HCT116 (cell line): ENCODE data around the gene CBX4. TPM values are rescaled to one million over a fixed set of nuclear protein-coding genes. Genes with fewer than 3 reads are reported as not detected.

Source experiments
- ATAC-seq: fragments of 200-7000 bp; cut with Tn5 transposase; 2 replicates; pipeline ENCODE4 v1.9.1; 2020; ENCODE audit warnings: mild to moderate bottlenecking, moderate library complexity
- BruUV-seq: library from RNA; stranded (reverse); fragments of 400-500 nt; replicated peaks from 2 replicates; lab custom pipeline; 2021; lab: Mats Ljungman, UMichigan
- CTCF ChIA-PET: fragments of 300-600 bp; sonication (Branson Sonifier 250); formaldehyde crosslinking; loops from one replicate; lab custom pipeline; 2021; ENCODE audit warnings: antibody characterized with exemption; lab: Charles Lee
- POLR2A ChIA-PET: fragments of 300-600, 350-600 bp; sonication (Branson Sonifier 250); formaldehyde crosslinking; loops from one replicate; lab custom pipeline; 2021; ENCODE audit warnings: antibody characterized with exemption; lab: Charles Lee
- RAD21 ChIA-PET, 2 experiments: fragments of 300-600 bp; sonication (Branson Sonifier 250); formaldehyde crosslinking; loops; one replicate each; lab custom pipeline; 2023; ENCODE audit warnings: low total read pairs in 2 of 2; ENCODE audit not compliant: uncharacterized antibody in 2 of 2, unreplicated experiment in 2 of 2, low non-redundant PET in 1 of 2; lab: Charles Lee
- DNase-seq: peaks from one replicate; pipeline ENCODE4 v3.0.0-alpha.2; 2010; ENCODE audit warnings: low read depth, low spot score
- H2AFZ ChIP-seq: fragments of 200-600 bp; shearing (Covaris generic), sonication (generic); 2 replicates; pipeline ENCODE4 v1.6.1; 2017; ENCODE audit warnings: low read depth, mixed run types, mixed read lengths, antibody characterized with exemption, low read length; ENCODE audit not compliant: poor library complexity, severe bottlenecking
- H3K27ac ChIP-seq: 2 replicates; pipeline ENCODE4 v1.5.1; 2012; ENCODE audit warnings: low read depth, low read length
- H3K27me3 ChIP-seq: fragments of 200-600 bp; sonication (generic); 2 replicates; pipeline ENCODE4 v1.6.1; 2016; ENCODE audit warnings: mixed run types, low read length, mixed read lengths; ENCODE audit not compliant: insufficient read depth
- H3K36me3 ChIP-seq, 2 experiments: fragments of 200-500 bp in 1 of 2; fragments of 200-600 bp in 1 of 2; sonication (Bioruptor generic) in 1 of 2; sonication (generic) in 1 of 2; 2 replicates each; pipeline versions ENCODE4 v1.5.1 to v1.6.1; 2014 to 2016; ENCODE audit warnings: low read length in 2 of 2, inconsistent platforms in 1 of 2, mixed read lengths in 1 of 2, mixed run types in 1 of 2; ENCODE audit not compliant: insufficient read depth in 2 of 2, control insufficient read depth in 1 of 2
- H3K4me1 ChIP-seq, 2 experiments: fragments of 200-600 bp in 1 of 2; sonication (generic) in 1 of 2; 2 replicates each; pipeline versions ENCODE4 v1.5.1 to v1.6.1; 2012 to 2017; ENCODE audit warnings: low read length in 2 of 2, inconsistent platforms in 1 of 2, mild to moderate bottlenecking in 1 of 2, mixed read lengths in 1 of 2, mixed run types in 1 of 2, moderate library complexity in 1 of 2; ENCODE audit not compliant: insufficient read depth in 2 of 2, control insufficient read depth in 1 of 2
- H3K4me2 ChIP-seq: fragments of 200-600 bp; sonication (generic); 2 replicates; pipeline ENCODE4 v1.6.1; 2017; ENCODE audit warnings: mixed run types, low read length, mixed read lengths
- H3K4me3 ChIP-seq, 2 experiments: fragments of 200-600 bp in 1 of 2; sonication (generic) in 1 of 2; replicated peaks in 1 of 2; 2 replicates each; pipeline ENCODE4 v1.5.1; 2011 to 2016; ENCODE audit warnings: low read length in 2 of 2, control low read depth in 1 of 2, low read depth in 1 of 2, mild to moderate bottlenecking in 1 of 2, mixed read lengths in 1 of 2, mixed run types in 1 of 2
- H3K79me2 ChIP-seq: fragments of 200-600 bp; sonication (generic); 2 replicates; pipeline ENCODE4 v1.6.1; 2017; ENCODE audit warnings: mild to moderate bottlenecking, mixed run types, low read length, moderate library complexity, mixed read lengths; ENCODE audit not compliant: insufficient read depth
- H3K9ac ChIP-seq: fragments of 200-600 bp; sonication (generic); 2 replicates; pipeline ENCODE4 v1.6.1; 2016; ENCODE audit warnings: low read length, mixed read lengths
- H3K9me2 ChIP-seq: fragments of 200-600 bp; sonication (generic), shearing (Covaris generic); 2 replicates; pipeline ENCODE4 v1.6.1; 2017; ENCODE audit warnings: mixed run types, mild to moderate bottlenecking, moderate library complexity; ENCODE audit not compliant: insufficient read depth
- H3K9me3 ChIP-seq, 2 experiments: fragments of 200-500 bp in 1 of 2; fragments of 200-600 bp in 1 of 2; sonication (Bioruptor generic) in 1 of 2; sonication (generic) in 1 of 2; 2 replicates each; pipeline ENCODE4 v1.6.1; 2014 to 2017; ENCODE audit warnings: low read length in 2 of 2, mixed read lengths in 2 of 2, inconsistent platforms in 1 of 2, low read depth in 1 of 2, mild to moderate bottlenecking in 1 of 2, mixed run types in 1 of 2, moderate library complexity in 1 of 2; ENCODE audit not compliant: control insufficient read depth in 1 of 2, insufficient read depth in 1 of 2
- H4K20me1 ChIP-seq: fragments of 200-600 bp; sonication (generic), shearing (Covaris generic); 2 replicates; pipeline ENCODE4 v1.6.1; 2017; ENCODE audit warnings: mixed run types, mild to moderate bottlenecking, moderate library complexity; ENCODE audit not compliant: insufficient read depth
- CBX3 ChIP-seq: IDR thresholded peaks from 2 replicates; pipeline ENCODE4 v1.6.1; 2012; ENCODE audit warnings: low read depth
- CEBPB ChIP-seq: IDR thresholded peaks from 2 replicates; pipeline ENCODE4 v1.6.1; 2012; ENCODE audit warnings: low read depth
- SIN3A ChIP-seq: IDR thresholded peaks from 2 replicates; pipeline ENCODE4 v1.6.1; 2012; ENCODE audit warnings: low read depth
- SP1 ChIP-seq: IDR thresholded peaks from 2 replicates; pipeline ENCODE4 v1.6.1; 2012; ENCODE audit warnings: low read depth
- ZBTB33 ChIP-seq: IDR thresholded peaks from 2 replicates; pipeline ENCODE4 v1.6.1; 2011; ENCODE audit warnings: mild to moderate bottlenecking, low read length, moderate library complexity; ENCODE audit not compliant: insufficient replicate concordance; ENCODE audit errors: extremely low read depth
- intact Hi-C: fragments of 100-400 bp; cut with micrococcal nuclease; formaldehyde crosslinking; loops from 2 replicates; pipeline ENCODE4 v1.10.0; 2022
- total RNA-seq: library from RNA; stranded (reverse); gene quantifications from one replicate; pipeline ENCODE4 v1.2.1, GENCODE V29; 2021; ENCODE audit not compliant: unreplicated experiment
- TF ChIP-seq, protein P1 (sequence below): IDR thresholded peaks from 2 replicates; pipeline ENCODE4 v1.6.1; 2012
- TF ChIP-seq, protein P2 (sequence below): IDR thresholded peaks from 2 replicates; pipeline ENCODE4 v1.6.1; 2012

The CBX4 gene
- total RNA-seq, 1 experiment from 2014 or later, result 60.9 TPM

DNA sequence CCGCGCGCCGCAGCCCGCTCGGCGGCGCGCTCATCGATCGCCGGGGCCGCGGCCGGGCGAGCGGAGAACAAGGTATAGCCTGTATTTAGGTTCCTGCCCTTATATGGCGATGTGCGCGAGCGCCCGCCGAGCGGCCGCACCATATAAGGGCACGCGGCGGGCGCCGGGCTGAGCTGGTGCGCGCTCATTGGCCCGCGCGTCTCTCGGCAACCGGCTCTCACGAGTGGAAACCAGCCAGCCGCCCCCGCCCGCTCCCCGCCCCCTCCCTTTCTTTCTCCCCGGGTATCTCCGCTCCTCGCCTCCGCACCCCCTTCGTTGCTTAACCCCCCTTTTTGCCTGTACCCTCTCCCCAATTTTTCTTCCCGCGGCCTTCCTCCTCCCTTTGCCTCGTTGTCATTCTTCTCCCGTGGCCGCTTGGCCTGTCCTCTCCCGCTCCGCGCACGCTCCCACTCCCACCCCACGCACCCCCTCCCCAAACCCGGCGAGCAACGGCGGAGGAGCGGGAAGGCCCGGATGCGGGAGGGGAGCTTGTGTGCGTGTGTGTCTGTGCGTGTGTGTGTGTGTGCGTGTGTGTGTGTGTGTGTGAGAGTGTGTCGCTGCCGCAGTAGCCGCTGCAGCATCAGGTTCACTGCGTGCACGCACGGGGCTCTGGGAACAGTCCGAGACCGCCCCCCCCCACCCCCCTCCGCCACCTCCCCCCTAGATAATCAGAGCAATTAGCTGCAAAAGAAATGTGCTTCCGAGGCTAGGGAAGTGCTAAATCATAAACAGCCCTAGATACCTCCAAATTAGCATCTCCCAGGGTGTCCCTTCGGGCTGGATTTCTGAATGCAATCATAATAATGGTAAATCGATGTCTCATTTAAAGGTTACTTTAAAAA, 28.9 kb downstream of the CBX4 start (continued):
- TF ChIP-seq ZBTB33 (no peak), SP1 (no peak), CBX3 (no peak), SIN3A (no peak), CEBPB (no peak)

DNA sequence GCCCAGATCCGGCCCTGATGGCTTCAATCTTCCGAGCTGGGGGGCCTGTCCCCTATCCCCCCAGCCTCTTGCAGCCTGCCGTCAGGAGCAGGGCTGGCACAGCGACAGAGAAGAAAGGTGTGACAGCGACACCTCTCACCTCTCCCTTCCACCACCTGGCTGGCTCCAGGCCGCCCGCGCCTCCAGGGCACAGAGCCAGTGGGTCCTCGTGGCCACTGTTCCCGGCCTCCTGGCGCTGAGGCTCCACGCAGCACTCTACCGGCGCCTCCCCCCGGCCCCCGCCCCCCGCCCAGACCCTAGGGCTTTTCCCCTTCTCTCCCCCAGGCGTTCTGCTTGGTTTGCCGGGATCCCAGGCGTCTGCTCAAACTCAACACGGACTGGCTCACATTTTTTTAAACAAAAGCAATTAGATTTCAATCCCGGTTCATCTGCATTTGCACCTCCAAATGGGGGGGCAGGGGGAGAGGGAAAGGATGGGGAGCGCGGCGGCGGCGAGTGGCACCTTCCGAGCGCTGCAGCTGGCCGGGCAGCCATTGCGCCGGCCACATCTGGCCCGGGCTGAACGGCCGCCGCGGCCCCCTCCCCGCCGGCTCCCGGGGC, 29.6 kb downstream of the CBX4 start:
- DNase-seq (no peak), ATAC-seq (peak; percentile 18)
- Histone ChIP-seq H3K9ac (no peak overlapping the region), H3K9me2 (no peaks in the 10 kb centered on the region), H3K9me3 (no peaks in the 10 kb centered on the region), H4K20me1 (no peaks in the 10 kb centered on the region), H3K27ac (no peak overlapping the region), H3K4me3 (no peak overlapping the region), H3K36me3 (no peaks in the 10 kb centered on the region), H3K4me2 (peak overlapping the region; percentile 54), H3K27me3 (peaks cover 6% of the 10 kb centered on the region; the same call in 1 of the 2 replicates), H2AFZ (no peak overlapping the region), H3K79me2 (no peaks in the 10 kb centered on the region), H3K4me1 (peaks cover 25 to 44% of the 10 kb centered on the region in 2 experiments)
- BruUV-seq, result no TSS peak
- ChIA-PET RAD21 (no interaction called here), POLR2A (interaction anchor here (1.0 to 1.4 kb wide), 4 partner anchors 8 to 199 kb away, joined by 3 to 5 read pairs (median 3); partner anchors contain the start of gene CBX8), CTCF (interaction anchor here (0.8 to 3.9 kb wide), 10 partner anchors 8 to 315 kb away, joined by 3 to 24 read pairs (median 6); partner anchors contain the start of genes CBX4 and CBX8)
- intact Hi-C loops, result loop anchor here (2.0 to 5.0 kb wide), 3 partner anchors 29 to 181 kb away; partner anchors contain the start of gene CBX4
- TF ChIP-seq, protein P1, sequence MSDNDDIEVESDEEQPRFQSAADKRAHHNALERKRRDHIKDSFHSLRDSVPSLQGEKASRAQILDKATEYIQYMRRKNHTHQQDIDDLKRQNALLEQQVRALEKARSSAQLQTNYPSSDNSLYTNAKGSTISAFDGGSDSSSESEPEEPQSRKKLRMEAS, result peak; percentile 56; the same call in 1 of the 2 replicates
- TF ChIP-seq, protein P2, sequence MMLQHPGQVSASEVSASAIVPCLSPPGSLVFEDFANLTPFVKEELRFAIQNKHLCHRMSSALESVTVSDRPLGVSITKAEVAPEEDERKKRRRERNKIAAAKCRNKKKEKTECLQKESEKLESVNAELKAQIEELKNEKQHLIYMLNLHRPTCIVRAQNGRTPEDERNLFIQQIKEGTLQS, result no peak
